ENCODE data around the gene CEP85. TPM values are rescaled to one million over a fixed set of nuclear protein-coding genes. Genes with fewer than 3 reads are reported as not detected.

The CEP85 gene
- total RNA-seq, 1 experiment from 2014 or later, result 19.7 TPM

DNA sequence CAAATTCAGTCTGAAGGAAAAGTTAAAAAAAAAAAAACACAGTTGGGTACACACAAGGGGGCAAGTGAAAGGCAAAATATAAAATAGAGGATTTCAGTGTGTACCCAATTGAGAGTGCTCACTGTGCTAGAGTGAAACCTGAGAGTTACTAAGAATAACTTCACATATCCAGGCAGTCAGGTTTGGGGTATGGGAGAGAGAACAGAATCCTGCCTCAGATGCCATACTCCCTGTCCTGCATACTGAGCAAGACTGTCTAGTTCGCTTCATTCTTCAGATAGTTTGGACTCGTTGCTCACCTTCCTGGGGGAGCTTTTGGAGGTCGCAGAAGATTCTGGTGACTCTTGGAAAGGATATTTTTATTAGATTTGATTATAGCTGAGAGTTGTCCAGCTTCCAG, 20.4 kb downstream of the CEP85 start:
- Histone ChIP-seq H3K27me3 (replicated peaks; ENCODE audit: control insufficient read depth, insufficient read depth, low read length) (no peaks in the 10 kb centered on the region), H3K4me1 (no peaks in the 10 kb centered on the region), H3K36me3 (ENCODE audit: control insufficient read depth, insufficient read depth, low read length) (no peaks in the 10 kb centered on the region), H3K9me3 (no peaks in the 10 kb centered on the region), H3K4me3 (ENCODE audit: low read depth, low read length) (no peak overlapping the region)
- H3K27ac Mint-ChIP-seq (ENCODE audit: unreplicated experiment), result no peak overlapping the region
- H3K27me3 Mint-ChIP-seq (ENCODE audit: insufficient read depth, unreplicated experiment), result no peaks in the 10 kb centered on the region
- ChIA-PET POLR2A (no interaction called here), CTCF (no interaction called here)
- DNase-seq, result no peak
- intact Hi-C loops (cut with micrococcal nuclease; ENCODE audit: unreplicated experiment), result no loop called here
- peaks cover 6% of the 10 kb centered on the region for H3K4me1 Mint-ChIP-seq (ENCODE audit: low read depth, unreplicated experiment)
- H3K36me3 Mint-ChIP-seq (ENCODE audit: insufficient read depth, unreplicated experiment), result peaks cover 46% of the 10 kb centered on the region
- peaks cover 4% of the 10 kb centered on the region for H3K9me3 Mint-ChIP-seq (ENCODE audit: unreplicated experiment)
- no peak overlapping the region for H3K4me3 Mint-ChIP-seq (ENCODE audit: unreplicated experiment)
- no TSS peak for BruUV-seq (replicated peaks)
- TF ChIP-seq, protein P1, sequence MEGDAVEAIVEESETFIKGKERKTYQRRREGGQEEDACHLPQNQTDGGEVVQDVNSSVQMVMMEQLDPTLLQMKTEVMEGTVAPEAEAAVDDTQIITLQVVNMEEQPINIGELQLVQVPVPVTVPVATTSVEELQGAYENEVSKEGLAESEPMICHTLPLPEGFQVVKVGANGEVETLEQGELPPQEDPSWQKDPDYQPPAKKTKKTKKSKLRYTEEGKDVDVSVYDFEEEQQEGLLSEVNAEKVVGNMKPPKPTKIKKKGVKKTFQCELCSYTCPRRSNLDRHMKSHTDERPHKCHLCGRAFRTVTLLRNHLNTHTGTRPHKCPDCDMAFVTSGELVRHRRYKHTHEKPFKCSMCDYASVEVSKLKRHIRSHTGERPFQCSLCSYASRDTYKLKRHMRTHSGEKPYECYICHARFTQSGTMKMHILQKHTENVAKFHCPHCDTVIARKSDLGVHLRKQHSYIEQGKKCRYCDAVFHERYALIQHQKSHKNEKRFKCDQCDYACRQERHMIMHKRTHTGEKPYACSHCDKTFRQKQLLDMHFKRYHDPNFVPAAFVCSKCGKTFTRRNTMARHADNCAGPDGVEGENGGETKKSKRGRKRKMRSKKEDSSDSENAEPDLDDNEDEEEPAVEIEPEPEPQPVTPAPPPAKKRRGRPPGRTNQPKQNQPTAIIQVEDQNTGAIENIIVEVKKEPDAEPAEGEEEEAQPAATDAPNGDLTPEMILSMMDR (IDR thresholded peaks at IDR 0.05; ENCODE audit: insufficient read depth in 1 of 2, low read depth in 1 of 2, low read length in 1 of 2, severe bottlenecking in 1 of 2, unreplicated experiment in 1 of 2), result no peak

- no peak overlapping the region for H3K4me3 Mint-ChIP-seq (ENCODE audit: unreplicated experiment)
- no peaks in the 10 kb centered on the region for H3K9me3 Mint-ChIP-seq (ENCODE audit: unreplicated experiment)
- intact Hi-C loops (cut with micrococcal nuclease; ENCODE audit: unreplicated experiment), result no loop called here
- H3K27me3 Mint-ChIP-seq (ENCODE audit: insufficient read depth, unreplicated experiment), result no peaks in the 10 kb centered on the region
- Histone ChIP-seq H3K4me3 (ENCODE audit: low read depth, low read length) (no peak overlapping the region), H3K27me3 (replicated peaks; ENCODE audit: control insufficient read depth, insufficient read depth, low read length) (no peaks in the 10 kb centered on the region), H3K4me1 (no peaks in the 10 kb centered on the region), H3K9me3 (no peaks in the 10 kb centered on the region), H3K36me3 (ENCODE audit: control insufficient read depth, insufficient read depth, low read length) (no peaks in the 10 kb centered on the region; the same call in 1 of the 2 replicates)
- H3K4me1 Mint-ChIP-seq (ENCODE audit: low read depth, unreplicated experiment), result peaks cover 6% of the 10 kb centered on the region
- CTCF ChIA-PET, result interaction anchor here (1.3 kb wide), 1 partner anchor 22 kb away, joined by 4 read pairs; the partner anchor contains the start of gene SH3BGRL3
- peaks cover 50% of the 10 kb centered on the region for H3K36me3 Mint-ChIP-seq (ENCODE audit: insufficient read depth, unreplicated experiment)
- no peak overlapping the region for H3K27ac Mint-ChIP-seq (ENCODE audit: unreplicated experiment)
- BruUV-seq (replicated peaks), result no TSS peak
- POLR2A ChIA-PET, result no interaction called here
- DNase-seq, result no peak
- TF ChIP-seq, protein P1 (IDR thresholded peaks at IDR 0.05; ENCODE audit: insufficient read depth in 1 of 2, low read depth in 1 of 2, low read length in 1 of 2, severe bottlenecking in 1 of 2, unreplicated experiment in 1 of 2), result no peak
These were observed 23.2 kb downstream of the CEP85 start for GRCh38 chr1:26257222-26257621.

DNA sequence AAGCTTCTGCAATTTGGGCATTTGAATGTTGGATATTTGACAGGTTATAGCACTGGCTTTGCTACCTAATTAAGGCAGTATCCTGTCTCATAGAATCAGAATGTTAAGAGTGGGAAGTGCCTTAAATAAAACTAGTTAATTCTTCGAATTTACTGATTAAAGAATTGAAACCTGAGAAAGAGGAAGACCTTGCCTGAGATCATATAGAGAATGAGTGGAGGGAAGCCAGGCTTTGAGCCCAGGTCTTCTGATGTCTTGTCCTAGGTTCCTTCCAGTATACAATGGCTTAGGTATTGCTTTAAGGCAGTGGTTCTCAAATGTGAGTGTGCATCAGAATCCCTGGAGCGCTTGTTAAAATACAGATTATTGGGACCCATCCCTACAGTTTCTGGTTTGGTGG, 25.0 kb downstream of the CEP85 start:
- intact Hi-C loops (cut with micrococcal nuclease; ENCODE audit: unreplicated experiment), result no loop called here
- Mint-ChIP-seq H3K36me3 (ENCODE audit: insufficient read depth, unreplicated experiment) (peaks cover 49% of the 10 kb centered on the region), H3K9me3 (ENCODE audit: unreplicated experiment) (no peaks in the 10 kb centered on the region), H3K4me3 (ENCODE audit: unreplicated experiment) (no peak overlapping the region), H3K27ac (ENCODE audit: unreplicated experiment) (no peak overlapping the region), H3K27me3 (ENCODE audit: insufficient read depth, unreplicated experiment) (no peaks in the 10 kb centered on the region), H3K4me1 (ENCODE audit: low read depth, unreplicated experiment) (no peaks in the 10 kb centered on the region)
- no peak for DNase-seq
- BruUV-seq (replicated peaks), result no TSS peak
- Histone ChIP-seq H3K4me3 (ENCODE audit: low read depth, low read length) (no peak overlapping the region), H3K9me3 (no peaks in the 10 kb centered on the region), H3K27me3 (replicated peaks; ENCODE audit: control insufficient read depth, insufficient read depth, low read length) (no peaks in the 10 kb centered on the region), H3K4me1 (no peaks in the 10 kb centered on the region), H3K36me3 (ENCODE audit: control insufficient read depth, insufficient read depth, low read length) (no peaks in the 10 kb centered on the region; the same call in 1 of the 2 replicates)
- POLR2A ChIA-PET, result no interaction called here
- CTCF ChIA-PET, result no interaction called here
- TF ChIP-seq, protein P1 (IDR thresholded peaks at IDR 0.05; ENCODE audit: insufficient read depth in 1 of 2, low read depth in 1 of 2, low read length in 1 of 2, severe bottlenecking in 1 of 2, unreplicated experiment in 1 of 2), result no peak

Measured in Caco-2 (cell line).